Astrocyte of the hippocampus (primary cell): Measurements from ENCODE around the gene PARVA.

ENCODE experiments used
- DNase-seq: peaks from one replicate; pipeline ENCODE4 v3.0.0; 2011; ENCODE audit warnings: low read depth, low spot score

The PARVA gene

GRCh38 chr11:12546660-12547059, 169.3 kb downstream of the PARVA start:
- no peak for DNase-seq

- DNase-seq, result no peak
Observed at GRCh38 chr11:12547953-12548650, 170.7 kb downstream of the PARVA start.

- DNase-seq, result peak; percentile 87
Observed at GRCh38 chr11:12552692-12553091, 175.3 kb downstream of the PARVA start.

- DNase-seq, result no peak
Observed at GRCh38 chr11:12554122-12554521, 176.8 kb downstream of the PARVA start.

- DNase-seq, result peak; percentile 23
Observed at GRCh38 chr11:12556155-12556554, 178.8 kb downstream of the PARVA start.

GRCh38 chr11:12556788-12557384, 179.5 kb downstream of the PARVA start:
- DNase-seq, result peak; percentile 98

GRCh38 chr11:12559011-12559410, 181.6 kb downstream of the PARVA start:
- DNase-seq, result no peak

- DNase-seq, result no peak
Observed at GRCh38 chr11:12560362-12560761, 183.0 kb downstream of the PARVA start.

- no peak for DNase-seq
Observed at GRCh38 chr11:12560861-12561260, 183.5 kb downstream of the PARVA start.

GRCh38 chr11:12564012-12564411, 186.6 kb downstream of the PARVA start:
- no peak for DNase-seq

- no peak for DNase-seq
Observed at GRCh38 chr11:12565406-12565805, 188.0 kb downstream of the PARVA start.

- DNase-seq, result no peak
Observed at GRCh38 chr11:12567746-12568460, 190.5 kb downstream of the PARVA start.

- no peak for DNase-seq
Observed at GRCh38 chr11:12569499-12570425, 192.4 kb downstream of the PARVA start.

- no peak for DNase-seq
Observed at GRCh38 chr11:12573707-12574485, 196.5 kb downstream of the PARVA start.

GRCh38 chr11:12577725-12578644, 200.6 kb downstream of the PARVA start:
- no peak for DNase-seq

- no peak for DNase-seq
Observed at GRCh38 chr11:12581416-12581815, 204.0 kb downstream of the PARVA start.

- peak; percentile 85 for DNase-seq
Observed at GRCh38 chr11:12581923-12582322, 204.6 kb downstream of the PARVA start.
